ENCODE data around the gene DTYMK.

DNA sequence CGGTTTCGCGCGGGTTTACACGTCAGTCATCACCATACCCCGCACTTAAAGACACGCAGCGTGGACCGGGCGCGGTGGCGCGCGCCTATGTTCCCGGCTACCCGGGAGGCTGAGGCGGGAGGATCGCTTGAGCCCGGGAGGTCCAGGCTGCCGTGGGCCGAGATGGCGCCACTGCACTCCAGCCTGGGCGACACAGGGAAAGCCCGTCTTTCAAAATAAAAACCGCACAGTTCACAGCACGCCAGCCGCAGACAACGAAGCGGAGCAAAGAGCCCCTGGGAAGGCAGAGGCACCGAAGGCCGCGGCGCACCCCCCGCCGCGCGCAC lies 328 bp downstream of the DTYMK start:
- no peak for TF ChIP-seq POLR2A (IDR thresholded peaks at IDR 0.05)
- TF ChIP-seq, protein P1, sequence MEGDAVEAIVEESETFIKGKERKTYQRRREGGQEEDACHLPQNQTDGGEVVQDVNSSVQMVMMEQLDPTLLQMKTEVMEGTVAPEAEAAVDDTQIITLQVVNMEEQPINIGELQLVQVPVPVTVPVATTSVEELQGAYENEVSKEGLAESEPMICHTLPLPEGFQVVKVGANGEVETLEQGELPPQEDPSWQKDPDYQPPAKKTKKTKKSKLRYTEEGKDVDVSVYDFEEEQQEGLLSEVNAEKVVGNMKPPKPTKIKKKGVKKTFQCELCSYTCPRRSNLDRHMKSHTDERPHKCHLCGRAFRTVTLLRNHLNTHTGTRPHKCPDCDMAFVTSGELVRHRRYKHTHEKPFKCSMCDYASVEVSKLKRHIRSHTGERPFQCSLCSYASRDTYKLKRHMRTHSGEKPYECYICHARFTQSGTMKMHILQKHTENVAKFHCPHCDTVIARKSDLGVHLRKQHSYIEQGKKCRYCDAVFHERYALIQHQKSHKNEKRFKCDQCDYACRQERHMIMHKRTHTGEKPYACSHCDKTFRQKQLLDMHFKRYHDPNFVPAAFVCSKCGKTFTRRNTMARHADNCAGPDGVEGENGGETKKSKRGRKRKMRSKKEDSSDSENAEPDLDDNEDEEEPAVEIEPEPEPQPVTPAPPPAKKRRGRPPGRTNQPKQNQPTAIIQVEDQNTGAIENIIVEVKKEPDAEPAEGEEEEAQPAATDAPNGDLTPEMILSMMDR (IDR thresholded peaks at IDR 0.05) = no peak
- no peak for TF ChIP-seq POLR2AphosphoS5 (IDR thresholded peaks at IDR 0.05)

Data from upper lobe of left lung (tissue), 4 donors.